Inflammatory macrophage (primary cell): ENCODE data around the gene DOK6.

Source experiments
- DNase-seq, 2 donors: peaks; one replicate each; pipeline ENCODE4 v3.0.0-alpha.2; 2020 to 2022

Gene DOK6

DNA sequence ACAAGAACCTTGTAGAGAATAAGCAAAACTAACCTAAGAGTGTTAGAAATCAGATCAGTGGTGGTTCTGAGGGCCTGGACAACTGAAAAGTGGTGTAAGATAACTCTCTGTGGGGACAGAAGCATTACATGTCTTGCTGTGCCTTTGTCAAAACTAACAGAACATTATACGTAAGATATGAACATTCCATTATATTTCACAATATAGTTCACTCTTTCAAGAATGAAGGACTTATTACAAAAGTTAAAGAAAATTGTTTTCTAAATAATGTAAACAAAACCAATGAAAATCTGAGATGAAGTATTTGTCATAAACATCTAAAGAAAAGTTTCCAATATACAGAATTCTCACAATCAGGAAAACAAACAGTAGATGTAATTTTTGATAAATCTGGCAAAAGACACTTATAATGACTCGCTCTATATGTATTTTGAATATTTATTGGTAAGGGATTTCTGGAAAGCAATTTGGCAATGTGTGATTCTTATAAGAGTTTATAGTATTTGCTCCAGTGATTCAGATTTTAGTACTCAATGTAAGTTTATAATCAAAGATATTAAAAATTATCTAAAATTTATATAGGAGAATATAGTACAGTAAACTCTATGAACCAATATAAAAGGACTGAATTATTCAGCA is 288.6 kb downstream of the DOK6 start:
- no peak for DNase-seq

DNA sequence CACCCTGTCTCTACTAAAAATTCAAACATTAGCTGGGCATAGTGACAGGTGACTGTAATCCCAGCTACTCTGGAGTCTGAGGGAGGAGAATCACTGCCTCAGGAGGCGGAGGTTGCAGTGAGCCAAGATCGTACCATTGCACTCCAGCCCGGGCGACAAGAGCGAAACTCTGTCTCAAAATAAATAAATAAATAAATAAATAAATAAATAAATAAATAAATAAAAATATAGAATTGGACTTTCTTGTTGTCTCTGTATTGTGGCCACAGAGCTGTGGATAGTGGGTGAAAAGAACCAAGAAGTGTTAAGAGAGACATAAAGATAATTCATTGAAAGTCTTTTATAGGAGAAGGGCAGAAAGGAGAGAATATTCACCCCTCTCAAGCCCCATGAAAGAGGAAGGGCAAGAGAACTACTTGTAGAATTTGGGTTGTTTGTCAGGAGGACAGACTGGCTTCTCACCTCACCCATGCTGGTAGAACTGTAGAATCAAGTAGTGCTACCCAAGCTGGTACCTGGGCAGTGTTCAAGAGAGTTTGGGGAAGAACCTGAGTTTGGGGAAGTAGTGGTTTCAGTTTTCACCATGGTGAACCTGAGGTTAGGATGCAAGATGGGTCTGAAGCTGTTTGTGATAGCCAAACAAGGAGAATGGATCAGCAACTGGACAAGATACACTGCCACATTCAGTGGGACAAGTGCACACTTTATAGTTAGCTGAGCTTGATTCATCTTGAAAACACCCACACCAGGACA is 290.5 kb downstream of the DOK6 start:
- DNase-seq, result no peak

DNA sequence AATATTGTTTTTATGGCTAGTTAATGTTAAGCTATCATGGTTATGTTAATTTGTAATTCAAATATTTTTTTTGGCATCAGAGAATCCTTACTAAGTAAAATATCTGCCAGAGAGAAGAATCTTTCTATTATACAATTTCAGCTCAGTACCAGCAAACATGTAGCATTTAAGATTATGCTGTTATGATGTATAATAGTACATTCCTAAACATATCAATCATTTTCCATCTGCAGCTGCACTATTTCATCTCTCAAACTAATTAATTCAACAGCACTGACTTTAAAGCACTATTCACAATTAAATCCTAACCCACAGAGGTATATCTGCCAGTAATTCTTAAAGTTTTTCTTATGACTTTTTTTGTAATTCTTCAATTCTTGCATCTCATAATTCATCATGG is 296.4 kb downstream of the DOK6 start:
- DNase-seq, result no peak

DNA sequence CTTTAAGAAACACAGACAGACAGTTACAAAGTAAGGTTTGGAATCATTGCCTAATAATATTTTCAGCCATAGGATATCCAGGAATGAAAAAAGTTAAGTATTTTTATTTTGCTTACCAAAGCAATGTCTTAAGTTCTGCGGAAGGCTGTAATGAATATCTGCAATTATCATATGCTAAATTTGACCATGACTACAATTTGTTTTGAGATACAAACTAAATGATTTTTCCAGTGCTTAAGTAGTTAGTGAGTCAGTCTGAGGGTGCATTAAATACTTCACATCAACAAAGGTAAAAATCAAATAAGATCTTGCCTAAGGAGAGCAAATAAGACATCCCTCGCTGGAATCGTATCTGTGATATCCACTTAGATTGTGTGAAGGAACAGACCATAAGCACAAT is 297.0 kb downstream of the DOK6 start:
- DNase-seq, result no peak

DNA sequence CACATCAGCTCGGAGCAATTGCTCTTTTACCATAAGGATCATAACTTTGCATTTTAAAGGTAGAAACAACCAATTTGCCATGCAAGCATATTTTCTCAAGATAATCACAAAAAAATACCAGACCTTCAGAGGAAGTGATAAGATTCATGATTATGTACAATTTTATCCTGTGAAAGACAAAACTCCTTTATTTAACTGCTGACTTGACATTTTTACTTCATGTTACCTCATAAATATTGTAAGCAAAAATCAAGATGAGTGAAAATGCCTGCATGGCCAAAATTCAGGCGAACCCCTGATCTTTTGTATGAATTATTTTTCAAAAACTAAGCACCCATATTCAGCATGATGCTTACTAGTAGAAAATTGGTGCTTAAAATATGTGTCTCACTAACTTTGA is 300.6 kb downstream of the DOK6 start:
- DNase-seq, result no peak

DNA sequence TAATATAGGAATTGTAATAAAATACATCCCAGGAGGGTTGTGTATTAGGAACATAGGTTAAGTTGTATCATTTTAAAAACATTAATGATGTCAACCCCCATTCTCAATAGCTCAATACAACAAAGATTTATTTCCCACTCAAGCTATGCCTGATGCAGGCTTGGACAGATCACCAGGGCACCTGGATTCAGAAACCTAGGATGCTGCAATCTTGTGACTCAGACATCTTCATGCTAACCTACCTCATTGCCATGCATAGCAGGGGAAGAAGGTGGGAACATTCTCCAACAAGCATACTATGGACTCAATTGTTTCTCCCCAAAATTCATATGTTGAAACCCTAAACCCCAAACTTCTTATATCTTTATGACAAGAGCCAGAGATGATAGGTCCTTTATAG is 302.8 kb downstream of the DOK6 start:
- DNase-seq, result no peak

DNA sequence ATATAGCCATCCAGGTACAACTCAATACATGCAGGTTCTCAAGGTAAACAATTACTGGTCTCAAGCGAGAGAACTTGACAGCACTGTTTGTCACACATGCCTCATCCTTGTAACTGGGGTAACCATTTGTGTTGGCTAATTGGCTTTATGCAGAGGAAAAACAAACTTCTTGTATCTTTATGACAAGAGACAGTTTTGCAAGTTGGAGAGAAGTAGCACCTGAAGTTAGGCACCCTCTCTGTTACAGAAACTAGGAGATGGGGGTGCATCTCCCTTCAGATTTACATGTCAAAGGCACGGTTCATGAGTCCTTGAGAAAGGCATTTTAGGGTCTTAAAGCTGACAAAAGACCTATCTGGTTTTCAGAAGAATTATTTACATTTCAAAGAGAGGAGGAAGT is 305.3 kb downstream of the DOK6 start:
- no peak for DNase-seq

DNA sequence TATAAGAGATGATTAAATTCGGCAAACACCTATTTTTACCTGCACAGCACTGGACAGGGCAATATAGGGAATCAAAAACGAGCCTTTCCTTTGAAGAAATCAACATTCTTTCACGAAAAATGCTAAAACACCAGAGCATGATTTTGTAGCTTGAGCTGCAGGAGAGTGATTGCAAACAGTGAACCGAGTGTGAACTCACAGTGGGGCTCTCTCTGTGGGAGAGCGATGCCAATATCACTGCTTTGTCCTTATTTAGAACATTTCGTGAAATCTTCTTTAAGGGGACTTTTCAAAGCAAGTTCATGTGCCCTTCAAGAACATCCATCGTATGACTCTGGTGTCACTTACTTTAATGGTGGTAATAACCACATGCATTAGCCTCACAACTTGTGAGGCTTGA is 308.2 kb downstream of the DOK6 start:
- no peak for DNase-seq

DNA sequence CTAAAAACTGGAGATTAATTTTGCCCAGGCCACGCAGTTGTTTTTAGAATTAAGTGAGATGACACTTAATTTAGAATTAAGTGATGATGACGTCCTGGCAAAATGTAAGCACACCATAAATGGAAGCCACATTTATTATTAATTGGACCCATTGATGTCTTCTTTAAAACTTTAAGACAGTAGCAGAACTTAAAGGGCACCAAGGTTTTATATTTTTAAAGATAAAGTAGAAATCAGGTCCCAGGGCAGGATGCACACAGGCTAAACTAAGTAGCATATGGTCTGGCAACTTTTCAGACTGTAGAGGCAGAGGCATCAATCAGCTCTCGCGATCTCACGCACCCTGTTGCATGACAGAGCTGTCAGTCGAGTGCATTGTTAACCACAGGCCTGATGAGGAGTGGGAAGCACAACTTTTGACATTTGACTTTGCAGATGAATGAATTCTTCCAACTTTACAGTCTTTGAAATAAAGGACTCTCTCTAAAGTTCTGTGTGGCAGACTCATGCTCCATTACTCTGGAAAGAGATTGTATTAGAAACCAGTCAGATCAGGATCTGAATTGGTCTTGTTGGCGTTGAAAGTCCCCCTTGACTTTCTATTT is 314.6 kb downstream of the DOK6 start:
- DNase-seq, result no peak

DNA sequence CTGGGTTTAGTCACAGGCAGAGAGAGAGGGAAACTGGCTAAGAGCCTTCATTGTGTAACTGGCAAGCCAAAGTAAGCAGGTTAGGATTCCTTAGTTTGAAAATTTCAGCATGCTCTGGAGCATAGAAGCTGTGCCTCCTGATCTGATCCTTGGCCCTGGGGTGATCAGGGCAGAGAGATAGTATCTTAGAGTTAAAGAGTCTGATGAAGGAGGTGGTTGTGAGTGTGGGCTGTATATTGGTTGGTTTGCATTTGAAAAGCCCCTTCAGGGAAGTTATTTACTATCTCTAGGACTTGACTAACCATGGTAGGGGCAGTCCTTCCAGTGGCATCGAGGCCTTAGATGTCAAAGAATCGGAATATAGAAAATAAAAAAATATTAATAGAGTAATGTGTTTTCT is 316.9 kb downstream of the DOK6 start:
- DNase-seq, result no peak

DNA sequence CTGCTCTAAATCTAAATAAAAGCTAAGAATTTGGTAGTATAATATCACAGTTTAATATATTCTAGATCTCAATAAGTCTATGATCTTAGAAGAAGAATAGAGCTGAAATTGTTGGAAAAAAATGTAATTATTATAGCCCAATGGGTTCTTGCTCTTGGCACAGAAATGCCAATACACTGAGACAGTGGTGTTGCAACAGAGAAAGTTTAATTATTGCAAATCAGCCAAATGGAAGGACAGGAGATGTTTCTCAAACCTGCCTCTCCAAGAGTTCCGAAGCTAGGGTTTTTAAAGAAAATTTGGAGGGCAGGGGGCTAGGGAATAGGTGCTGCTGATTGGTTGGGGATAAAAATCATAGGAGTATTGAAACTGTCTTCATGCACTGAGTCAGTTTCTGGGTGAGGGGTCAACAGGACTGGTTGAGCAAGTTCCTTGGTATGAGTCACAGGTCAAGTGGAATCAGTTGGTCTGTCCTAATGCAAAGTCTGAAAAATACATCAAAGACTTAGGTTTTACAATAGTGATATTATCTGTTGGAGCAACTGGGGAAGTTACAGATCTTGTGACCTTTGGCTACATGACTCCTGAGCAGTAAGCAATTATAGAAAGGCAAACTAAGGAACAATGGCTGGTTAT is 318.3 kb downstream of the DOK6 start:
- no peak for DNase-seq

DNA sequence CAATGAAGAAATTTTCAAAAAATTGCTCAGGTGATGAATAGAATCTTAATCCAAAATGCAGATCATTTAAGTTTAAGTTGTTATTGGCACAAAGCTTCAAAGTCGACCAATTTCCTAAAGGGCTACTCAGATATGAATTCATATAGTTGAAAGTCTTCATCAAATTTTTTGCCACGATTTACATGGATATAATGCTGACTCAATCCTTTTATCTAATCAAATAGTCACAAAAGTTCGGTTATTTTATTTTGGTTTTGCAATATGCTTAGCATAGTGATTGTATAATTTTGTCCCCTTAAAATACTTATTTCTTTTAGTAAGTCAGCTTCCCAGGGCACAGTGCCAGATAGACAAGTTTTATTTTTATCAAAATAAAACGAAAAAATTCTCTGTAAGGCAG is 319.7 kb downstream of the DOK6 start:
- DNase-seq, result no peak

DNA sequence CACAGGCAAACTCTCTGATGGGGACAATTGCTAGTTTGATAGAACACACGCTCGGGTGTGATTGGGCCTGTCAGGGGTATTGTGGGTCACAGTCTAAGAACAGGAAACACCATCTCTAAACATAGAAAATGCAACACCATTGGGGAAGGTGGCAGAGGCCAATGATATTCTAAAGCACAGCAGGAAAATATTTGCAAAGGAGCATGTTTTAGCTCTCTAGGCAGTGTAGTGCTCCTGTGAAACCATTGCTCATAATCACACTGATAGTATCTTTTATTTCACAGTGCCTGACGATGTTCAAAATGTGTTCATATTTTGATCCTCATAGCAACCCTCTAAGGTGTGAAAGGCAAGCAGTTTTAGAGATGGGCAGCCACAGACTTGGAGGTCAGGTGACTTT is 322.7 kb downstream of the DOK6 start:
- no peak for DNase-seq

DNA sequence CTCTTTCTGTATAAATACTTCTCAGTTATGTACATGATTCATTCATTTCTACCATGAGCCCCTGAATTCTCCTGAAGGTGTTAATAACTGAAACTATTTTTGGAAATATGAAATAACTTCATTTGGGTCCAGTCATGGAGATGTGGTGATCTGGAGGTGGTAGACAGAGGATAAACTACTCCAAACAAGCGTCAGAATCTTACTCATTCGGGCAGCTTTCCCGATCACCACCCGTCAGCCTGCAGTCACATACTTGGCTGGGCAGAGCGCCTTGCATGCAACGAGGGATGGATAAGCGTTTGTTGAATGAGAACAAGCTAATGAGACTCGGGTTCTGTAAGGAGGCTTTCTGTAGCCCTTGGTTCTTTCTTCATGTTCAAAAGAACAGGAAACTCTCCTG is 324.3 kb downstream of the DOK6 start:
- no peak for DNase-seq

DNA sequence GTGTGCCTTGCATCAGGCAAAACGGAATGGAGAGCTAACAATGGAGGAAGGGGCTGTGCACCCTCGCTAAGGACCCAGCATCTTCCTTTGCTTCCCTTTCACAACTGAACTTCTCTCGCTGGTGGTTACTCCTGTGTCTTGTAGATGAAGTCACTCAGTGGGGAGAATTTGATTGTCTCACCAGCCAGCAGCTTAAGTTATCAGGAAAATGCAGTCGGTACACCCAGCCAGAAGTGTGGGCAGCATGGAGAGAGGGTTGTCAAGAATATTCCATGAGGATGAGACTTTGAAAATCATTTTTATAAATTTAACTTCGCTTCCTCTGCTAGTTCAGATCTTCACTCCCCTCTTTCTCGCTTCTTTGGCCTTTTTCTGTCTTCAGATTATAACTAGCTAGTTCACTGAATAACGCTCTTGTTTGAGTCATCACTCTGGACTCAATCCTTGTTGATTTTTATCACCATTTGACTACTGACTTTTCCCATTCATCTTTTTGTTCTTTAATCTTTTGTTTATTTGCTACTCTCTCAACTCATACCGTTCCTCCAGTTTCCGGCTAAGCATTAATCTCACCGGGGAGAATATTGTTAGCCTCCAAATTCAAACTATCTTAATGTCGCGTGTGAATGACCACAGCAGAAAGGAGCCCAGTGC is 325.3 kb downstream of the DOK6 start:
- no peak for DNase-seq

DNA sequence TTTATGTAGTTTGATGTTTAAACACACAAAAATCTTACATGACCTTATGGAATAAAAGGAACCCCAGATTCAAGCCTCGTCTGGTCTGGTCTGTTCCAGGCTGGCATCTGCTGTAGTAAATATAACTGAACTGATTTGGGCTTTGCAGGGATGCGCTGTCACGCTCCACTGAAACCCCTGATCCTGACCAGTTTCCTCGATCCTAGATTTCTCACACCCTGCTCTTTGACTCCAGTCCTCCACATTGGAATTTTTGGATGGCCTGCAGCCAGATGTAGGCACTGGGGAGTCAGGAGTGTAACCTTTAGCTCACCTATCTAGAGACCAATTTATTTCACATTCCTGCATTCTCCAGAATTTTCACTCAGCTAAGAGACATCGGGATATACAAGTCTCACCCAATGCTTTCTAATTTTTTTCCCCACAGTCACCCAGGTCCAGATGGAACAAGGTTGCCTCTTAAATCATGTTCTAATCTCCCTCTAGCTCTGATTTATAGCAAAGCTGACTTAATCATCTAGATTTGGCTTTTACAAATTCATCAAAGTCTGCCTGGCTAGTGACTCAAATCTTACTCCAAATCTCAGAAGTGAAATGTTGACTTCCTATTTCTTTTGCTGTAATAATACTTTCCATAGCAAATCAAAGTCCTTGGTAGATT is 327.4 kb downstream of the DOK6 start:
- DNase-seq, result no peak

DNA sequence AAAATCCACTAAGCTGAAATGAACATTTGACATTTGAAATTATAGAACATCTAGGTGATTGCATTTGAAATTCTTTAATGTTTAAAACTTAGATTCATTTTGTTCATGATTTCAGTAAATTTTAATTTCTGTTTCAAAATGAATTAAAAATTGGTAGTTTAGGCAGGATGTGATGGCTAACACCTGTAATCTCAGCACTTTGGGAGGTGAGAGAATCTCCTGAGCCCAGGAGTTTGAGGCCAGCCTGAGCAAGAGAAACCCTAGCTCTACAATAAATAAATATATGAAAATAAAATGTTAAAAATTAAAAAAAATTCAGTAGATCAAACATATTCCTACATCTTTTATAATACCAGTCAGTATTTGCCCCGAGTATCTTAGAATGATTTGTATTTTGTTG is 330.0 kb downstream of the DOK6 start:
- no peak for DNase-seq

DNA sequence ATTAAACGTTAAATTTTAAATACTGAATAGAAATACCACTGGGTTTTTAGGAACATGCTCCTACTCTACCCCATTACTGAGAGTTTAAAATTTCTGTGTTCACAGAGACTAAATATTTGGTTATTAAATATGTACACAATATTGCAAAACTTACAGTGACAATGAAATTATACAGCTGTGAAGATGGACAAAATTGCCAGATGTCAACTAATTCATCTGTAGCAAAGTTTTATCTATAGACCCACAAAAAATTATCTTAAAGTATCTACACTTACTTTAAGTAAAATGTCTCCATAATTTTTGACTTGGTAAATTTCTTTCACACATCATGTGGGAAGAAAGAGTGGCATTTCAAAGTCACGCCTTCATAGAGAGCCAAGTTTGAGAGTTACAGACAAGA is 333.8 kb downstream of the DOK6 start:
- DNase-seq, result no peak

DNA sequence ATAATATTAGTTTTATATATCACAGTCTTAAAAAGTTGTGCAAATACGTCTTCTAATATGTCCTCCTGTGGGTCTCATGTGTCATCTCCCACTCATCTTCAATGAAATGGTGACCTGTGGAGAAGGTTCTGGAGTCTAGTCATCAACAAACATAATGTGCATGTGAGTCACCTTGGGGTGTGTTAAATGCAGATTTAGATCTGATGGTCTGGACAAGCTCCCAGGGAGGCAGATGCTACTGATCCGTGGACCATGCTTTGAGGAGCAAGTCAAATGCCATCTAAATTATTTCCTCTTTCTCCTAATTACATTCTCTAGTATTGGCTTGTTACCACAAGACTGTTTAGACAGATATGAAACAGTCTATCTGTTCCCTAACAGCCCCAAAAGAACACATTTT is 336.0 kb downstream of the DOK6 start:
- DNase-seq, result no peak

DNA sequence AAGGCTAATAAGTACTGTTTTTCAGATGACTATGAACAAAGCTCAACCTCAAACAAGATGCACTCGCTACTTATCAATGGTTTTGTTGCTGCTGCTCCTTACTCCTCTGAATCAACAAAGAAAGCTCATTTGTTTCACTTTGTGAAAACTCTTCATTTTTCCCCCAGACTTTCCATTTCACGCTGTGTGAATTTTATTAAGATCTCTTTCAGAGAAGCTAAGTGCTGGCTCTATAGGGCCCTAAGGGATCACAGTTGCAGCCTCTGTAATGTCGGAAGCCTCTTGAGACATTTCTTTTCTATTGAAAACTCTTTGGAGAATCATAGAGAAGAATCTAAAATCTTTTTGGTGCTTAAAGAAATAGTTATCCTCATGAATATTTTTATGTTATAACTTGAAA is 337.2 kb downstream of the DOK6 start:
- DNase-seq, result no peak

DNA sequence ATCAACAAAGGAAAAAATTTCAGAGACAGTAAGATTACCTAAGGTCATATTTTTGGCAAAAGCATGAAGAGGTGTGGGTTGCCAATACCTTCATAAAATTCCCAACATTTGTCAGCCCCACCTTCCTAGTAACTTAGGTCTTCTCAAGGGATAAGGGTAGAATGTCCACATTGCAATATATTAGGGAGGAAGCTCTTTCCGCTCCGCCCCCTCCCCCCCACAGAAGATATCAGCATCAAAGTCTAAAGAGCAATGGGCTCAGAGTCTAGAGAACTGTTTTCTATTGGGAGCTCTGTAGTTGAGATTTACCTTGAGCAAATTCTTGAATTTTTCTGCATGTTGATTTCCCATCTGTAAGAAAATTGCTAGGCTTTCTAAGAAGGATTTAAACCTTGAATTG is 346.7 kb downstream of the DOK6 start:
- no peak for DNase-seq

DNA sequence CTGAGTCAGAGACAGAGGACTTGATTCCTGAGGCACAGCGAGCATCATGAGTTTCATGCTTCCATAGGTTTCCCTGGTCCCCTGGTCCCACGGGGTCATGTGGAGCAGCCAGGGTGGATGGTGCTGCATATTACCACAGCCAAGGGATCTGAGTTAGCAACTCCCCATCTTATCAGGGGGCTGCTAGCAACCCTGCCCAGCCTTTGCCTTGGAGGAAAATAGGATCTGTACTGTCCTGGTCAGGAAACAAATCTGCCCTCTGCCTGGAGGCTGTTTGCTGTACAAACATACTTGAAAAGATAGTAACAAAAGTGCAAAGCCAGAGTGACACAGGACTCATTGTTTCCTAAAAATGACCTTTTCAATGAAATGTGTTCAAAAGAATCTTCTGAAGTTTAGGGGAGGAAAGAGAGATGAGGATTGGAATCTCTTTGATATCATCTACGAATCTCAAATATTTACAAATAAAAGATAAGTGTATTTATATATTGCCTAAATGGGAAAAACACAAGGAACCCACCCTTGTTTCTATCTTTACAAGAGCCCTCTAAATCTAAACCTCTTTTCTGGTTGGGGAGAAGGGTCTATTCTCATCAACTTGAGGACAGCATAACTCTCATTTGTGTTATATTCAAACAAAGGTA is 352.2 kb downstream of the DOK6 start:
- no peak for DNase-seq
